Lung (tissue), 12 donors: ENCODE measurements around the gene WNK3. TPM values are rescaled to one million over a fixed set of nuclear protein-coding genes. Genes with fewer than 3 reads are reported as not detected.

Experiments
- ATAC-seq: fragments of 200-7000 bp; cut with Tn5 transposase; one replicate; pipeline ENCODE4 v1.9.1; 2020; ENCODE audit warnings: moderate number of reproducible peaks; ENCODE audit not compliant: insufficient read depth, low FRiP score
- DNase-seq, 3 donors: peaks; one replicate each; pipeline ENCODE4 v3.0.0-alpha.2; 2013 to 2017
- H3K27ac ChIP-seq, 2 donors: one replicate each; pipeline ENCODE4 v1.5.1; 2013; ENCODE audit warnings: mild to moderate bottlenecking in 2 of 2, moderate library complexity in 2 of 2, control low read depth in 1 of 2, inconsistent platforms in 1 of 2, low read depth in 1 of 2, low read length in 1 of 2
- H3K27me3 ChIP-seq, 3 donors: one replicate each; pipeline ENCODE4 v1.5.1; 2013; ENCODE audit warnings: low read length in 2 of 3; ENCODE audit not compliant: control insufficient read depth in 3 of 3, insufficient read depth in 3 of 3
- H3K36me3 ChIP-seq, 4 donors: one replicate each; pipeline ENCODE4 v1.5.1; 2013; ENCODE audit warnings: low read length in 4 of 4, mild to moderate bottlenecking in 1 of 4, moderate library complexity in 1 of 4; ENCODE audit not compliant: control insufficient read depth in 4 of 4, insufficient read depth in 4 of 4
- H3K4me1 ChIP-seq, 5 donors: one replicate each; pipeline ENCODE4 v1.5.1; 2013; ENCODE audit warnings: low read length in 5 of 5, mild to moderate bottlenecking in 2 of 5, moderate library complexity in 1 of 5; ENCODE audit not compliant: control insufficient read depth in 5 of 5, insufficient read depth in 5 of 5
- H3K4me3 ChIP-seq: one replicate; pipeline ENCODE4 v1.5.1; 2013; ENCODE audit warnings: mild to moderate bottlenecking, control low read depth, moderate library complexity
- H3K9ac ChIP-seq, 2 donors: one replicate each; pipeline ENCODE4 v1.5.1; 2013; ENCODE audit warnings: low read length in 2 of 2, control low read depth in 1 of 2; ENCODE audit not compliant: insufficient read depth in 1 of 2
- H3K9me3 ChIP-seq, 4 donors: one replicate each; pipeline ENCODE4 v1.5.1; 2013; ENCODE audit warnings: low read length in 3 of 4, mild to moderate bottlenecking in 1 of 4, moderate library complexity in 1 of 4; ENCODE audit not compliant: control insufficient read depth in 4 of 4, insufficient read depth in 3 of 4
- WGBS, 2 donors: extraction: QIAGEN DNeasy Blood & Tissue Kit; methylation state at CpG; one replicate each; pipeline ENCODE4 v1.1.7; 2013; 5-methylcytosine and 5-hydroxymethylcytosine counted together
- polyA plus RNA-seq, 2 donors: library from polyadenylated mRNA; stranded (reverse); fragments of 200-250 nt; gene quantifications; one replicate each; pipeline ENCODE4 v1.2.1, GENCODE V29; 2013
- total RNA-seq, 2 donors: library from RNA; depleted of rRNA in 1 of 2; stranded (reverse); fragments of >200 nt in 1 of 2; gene quantifications; one replicate each; pipeline ENCODE4 v1.2.1, GENCODE V29; 2014 to 2021
- TF ChIP-seq, protein P1 (sequence below): IDR thresholded peaks from 2 replicates; pipeline ENCODE4 v1.5.1; 2012; ENCODE audit warnings: mild to moderate bottlenecking; ENCODE audit errors: control extremely low read depth, extremely low read depth
- donor health status: control.
- donor health status: control.
- donor health status: Bipolar disorder and iron deficiency.
- donor health status: healthy.
- donor health status: DM: yes; HTN: yes; CAD: no.

The WNK3 gene
- total and polyA plus RNA-seq, 4 donors, result 0.14 to 5.2 (median 0.80) TPM

- Histone ChIP-seq H3K9me3 (no peaks in the 10 kb centered on the region), H3K9ac (no peak overlapping the region), H3K27ac (no peak overlapping the region), H3K4me3 (no peak overlapping the region), H3K27me3 (peaks cover 0 to 2% (median 0%) of the 10 kb centered on the region in 3 donors), H3K36me3 (no peaks in the 10 kb centered on the region), H3K4me1 (peaks cover 0 to 4% (median 0%) of the 10 kb centered on the region in 5 donors)
- TF ChIP-seq, protein P1, sequence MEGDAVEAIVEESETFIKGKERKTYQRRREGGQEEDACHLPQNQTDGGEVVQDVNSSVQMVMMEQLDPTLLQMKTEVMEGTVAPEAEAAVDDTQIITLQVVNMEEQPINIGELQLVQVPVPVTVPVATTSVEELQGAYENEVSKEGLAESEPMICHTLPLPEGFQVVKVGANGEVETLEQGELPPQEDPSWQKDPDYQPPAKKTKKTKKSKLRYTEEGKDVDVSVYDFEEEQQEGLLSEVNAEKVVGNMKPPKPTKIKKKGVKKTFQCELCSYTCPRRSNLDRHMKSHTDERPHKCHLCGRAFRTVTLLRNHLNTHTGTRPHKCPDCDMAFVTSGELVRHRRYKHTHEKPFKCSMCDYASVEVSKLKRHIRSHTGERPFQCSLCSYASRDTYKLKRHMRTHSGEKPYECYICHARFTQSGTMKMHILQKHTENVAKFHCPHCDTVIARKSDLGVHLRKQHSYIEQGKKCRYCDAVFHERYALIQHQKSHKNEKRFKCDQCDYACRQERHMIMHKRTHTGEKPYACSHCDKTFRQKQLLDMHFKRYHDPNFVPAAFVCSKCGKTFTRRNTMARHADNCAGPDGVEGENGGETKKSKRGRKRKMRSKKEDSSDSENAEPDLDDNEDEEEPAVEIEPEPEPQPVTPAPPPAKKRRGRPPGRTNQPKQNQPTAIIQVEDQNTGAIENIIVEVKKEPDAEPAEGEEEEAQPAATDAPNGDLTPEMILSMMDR, result no peak
- no peak for DNase-seq
- ATAC-seq, result no peak
Observed at GRCh38 chrX:54194982-54195588, 162.8 kb downstream of the WNK3 start.

GRCh38 chrX:54193085-54193821 lies 164.6 kb downstream of the WNK3 start:
- Histone ChIP-seq H3K27me3 (peaks cover 0 to 2% (median 0%) of the 10 kb centered on the region in 3 donors), H3K9ac (no peak overlapping the region), H3K36me3 (no peaks in the 10 kb centered on the region), H3K4me1 (peaks cover 0 to 4% (median 0%) of the 10 kb centered on the region in 5 donors), H3K27ac (no peak overlapping the region), H3K9me3 (no peaks in the 10 kb centered on the region), H3K4me3 (no peak overlapping the region)
- TF ChIP-seq, protein P1, result no peak
- ATAC-seq, result no peak
- 80 to 88% methylated on average over 4 of the region's 4 CpGs for WGBS, 2 donors
- DNase-seq, result no peak

DNA sequence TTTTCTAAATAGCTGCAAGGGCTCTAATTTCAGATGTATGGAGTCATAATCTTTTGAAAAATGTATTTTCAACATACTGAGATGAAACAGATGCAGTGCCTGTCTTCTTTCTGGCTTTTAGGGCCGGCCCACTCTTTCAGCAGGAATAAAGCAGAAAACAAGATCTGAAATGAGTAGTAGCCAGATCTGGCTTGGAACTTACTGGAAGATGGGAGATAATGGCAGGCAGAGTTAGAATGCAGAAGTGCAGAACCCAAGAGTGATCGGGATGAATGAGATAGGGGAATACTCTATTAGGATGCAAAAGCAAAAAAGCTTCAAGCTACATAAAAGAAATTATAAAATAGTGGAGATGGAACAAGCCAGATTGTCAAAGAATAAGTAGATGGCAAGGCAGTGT lies 173.4 kb downstream of the WNK3 start:
- ATAC-seq (no peak), DNase-seq (no peak)
- no peaks in the 10 kb centered on the region for H3K9me3 ChIP-seq
- no peaks in the 10 kb centered on the region for H3K36me3 ChIP-seq
- no peak overlapping the region for H3K9ac ChIP-seq
- TF ChIP-seq, protein P1, result no peak
- no peak overlapping the region for H3K27ac ChIP-seq
- H3K4me3 ChIP-seq, result no peak overlapping the region
- WGBS, 2 donors, result 88 to 92% methylated on average over 2 of the region's 2 CpGs
- peaks cover 0 to 18% (median 5%) of the 10 kb centered on the region in 5 donors for H3K4me1 ChIP-seq
- H3K27me3 ChIP-seq, result no peaks in the 10 kb centered on the region
